COLO829 (cell line): ENCODE data around the gene BTBD9.

Source experiments
- DNase-seq: peaks from one replicate; pipeline ENCODE4 v3.0.0; 2012; ENCODE audit warnings: low spot score

The BTBD9 gene

GRCh38 chr6:38176797-38177751 lies 462.7 kb downstream of the BTBD9 start:
- DNase-seq: peak; percentile 67

- no peak for DNase-seq
Observed at GRCh38 chr6:38175786-38176185, 463.9 kb downstream of the BTBD9 start.

DNA sequence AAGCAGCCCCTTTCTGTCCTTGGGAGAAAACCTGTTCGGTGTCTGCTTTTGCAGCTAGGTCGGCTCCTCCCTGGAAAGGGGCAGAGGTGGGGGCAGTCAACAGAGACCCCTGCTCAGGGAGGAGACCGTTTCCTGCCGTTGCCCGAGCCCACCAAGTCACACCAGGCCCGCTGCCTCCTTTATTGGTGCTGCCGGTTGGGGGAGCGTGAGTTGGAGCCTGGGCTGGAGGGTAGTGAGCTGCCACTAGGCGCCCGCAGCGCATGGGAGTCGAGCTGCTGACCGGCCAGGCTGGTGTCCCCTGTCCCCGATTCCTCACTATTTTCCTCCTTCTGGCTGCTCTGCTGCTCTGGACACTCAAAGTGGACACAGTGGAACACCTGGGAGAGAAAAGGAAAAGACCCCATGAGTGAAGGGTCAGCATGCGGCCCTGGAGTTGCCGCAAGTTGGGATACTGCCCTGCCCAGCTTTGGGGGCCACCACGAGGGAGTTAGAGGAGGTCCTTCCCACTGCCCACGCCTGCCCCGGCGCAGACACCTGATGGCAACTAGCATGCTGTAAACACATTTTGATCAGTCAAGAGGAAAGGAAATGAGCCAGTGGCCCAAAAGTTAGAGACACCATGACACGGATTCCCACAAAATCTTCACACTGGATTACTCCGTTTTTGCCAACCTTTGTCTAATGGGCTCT lies 464.8 kb downstream of the BTBD9 start:
- no peak for DNase-seq

DNA sequence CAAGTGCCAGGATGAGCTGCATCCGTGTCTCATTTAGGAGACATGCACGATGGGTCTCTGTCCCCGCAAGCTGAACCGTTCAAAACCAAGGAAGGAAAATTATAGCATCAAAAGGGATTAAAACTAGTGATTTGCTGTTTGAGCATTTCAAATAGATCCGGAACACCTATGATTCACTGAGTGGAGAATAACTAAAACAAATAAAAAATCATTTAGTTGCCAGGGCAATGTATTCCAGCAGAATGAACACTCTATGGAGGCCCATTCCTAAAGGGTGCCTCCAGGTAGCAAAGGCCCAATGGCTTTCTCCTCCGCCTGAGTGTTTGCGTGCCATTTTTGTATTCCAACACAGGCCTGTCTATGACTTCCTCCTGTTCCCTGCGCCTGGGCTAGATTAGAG lies 465.4 kb downstream of the BTBD9 start:
- no peak for DNase-seq

DNA sequence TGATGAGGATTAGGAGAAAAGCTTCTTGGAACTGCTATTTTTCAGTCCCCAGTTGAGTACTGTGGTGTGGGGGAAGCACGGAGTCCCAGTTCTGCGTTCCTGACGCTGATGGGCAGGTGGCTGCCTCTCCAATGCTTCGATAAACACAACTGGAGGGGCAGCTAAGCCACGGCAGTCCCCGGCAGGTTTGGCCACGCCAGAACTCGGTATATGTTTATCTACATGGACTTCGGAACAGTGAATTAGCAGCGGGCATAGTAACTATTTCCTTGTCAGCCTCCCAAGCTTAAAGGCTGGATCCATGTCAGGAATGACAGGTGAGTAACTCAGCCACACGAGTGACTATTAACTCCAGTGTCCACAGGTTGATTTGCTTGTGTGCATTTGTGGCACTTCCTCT lies 465.8 kb downstream of the BTBD9 start:
- DNase-seq: no peak

- no peak for DNase-seq
Observed at GRCh38 chr6:38172739-38173410, 466.9 kb downstream of the BTBD9 start.

DNA sequence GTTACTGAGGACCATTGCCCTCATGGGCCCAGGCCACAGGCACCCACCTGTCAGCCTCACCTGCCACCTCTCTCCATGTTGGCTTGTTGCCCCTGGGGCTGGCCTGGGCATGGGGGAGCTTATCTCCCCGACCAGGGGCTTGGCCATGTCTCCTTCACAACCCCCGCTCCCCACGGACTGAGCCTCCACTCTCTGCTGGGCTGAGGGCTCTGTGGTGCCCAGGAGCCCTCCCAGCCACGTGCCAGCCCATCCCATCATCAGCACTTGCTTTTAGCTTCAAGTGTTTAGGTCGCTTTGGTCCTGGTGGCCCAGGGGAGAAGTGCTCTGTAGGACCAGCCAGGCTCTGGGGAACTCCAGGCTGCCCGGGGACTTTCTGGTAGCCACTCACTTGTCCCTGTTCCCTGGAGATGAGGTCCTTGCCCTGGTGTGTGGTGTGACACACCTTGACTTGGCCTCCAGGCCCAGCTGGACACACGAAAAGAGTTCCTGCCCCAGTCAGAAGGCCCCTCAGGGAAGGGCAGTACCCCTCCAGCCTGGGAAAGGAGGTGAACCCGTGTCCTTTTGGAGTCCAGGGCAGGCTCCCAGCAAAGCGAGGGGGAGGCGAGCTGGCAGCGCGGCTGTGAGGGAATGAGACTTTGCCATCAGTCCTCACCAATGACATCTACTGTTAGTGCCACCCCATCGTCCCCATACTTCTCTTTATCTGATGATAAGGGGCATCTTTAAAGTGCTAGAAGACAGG lies 467.6 kb downstream of the BTBD9 start:
- no peak for DNase-seq

- no peak for DNase-seq
Observed at GRCh38 chr6:38170666-38171355, 468.9 kb downstream of the BTBD9 start.

DNA sequence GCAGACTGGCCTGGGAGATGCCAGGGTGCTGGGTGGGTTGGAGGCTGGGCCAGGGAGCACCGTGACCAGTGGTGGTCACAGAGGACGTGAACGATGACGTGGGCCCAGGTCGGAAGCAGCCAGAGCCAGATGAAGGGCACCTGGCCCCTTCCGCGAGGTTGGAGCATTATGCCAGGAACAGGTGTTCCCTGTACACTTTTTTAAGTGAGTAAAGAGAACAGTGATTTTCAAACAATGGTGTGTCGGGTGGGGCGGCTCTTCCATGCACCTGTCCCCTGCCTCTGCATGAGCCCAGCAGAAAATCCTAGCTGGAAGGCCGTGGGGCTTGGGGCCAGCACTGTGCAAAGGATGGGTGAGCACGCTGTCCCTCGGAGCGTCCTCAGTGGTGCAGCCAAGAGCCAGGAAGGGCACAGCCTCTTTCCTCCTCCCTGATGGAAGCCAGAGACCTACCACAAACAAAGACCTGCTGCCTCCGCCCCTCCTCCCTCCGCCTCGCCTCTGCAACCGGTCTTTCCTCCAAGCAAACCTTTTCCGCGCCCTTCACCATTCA lies 469.7 kb downstream of the BTBD9 start:
- DNase-seq: no peak

GRCh38 chr6:38169221-38169976 lies 470.3 kb downstream of the BTBD9 start:
- no peak for DNase-seq

- no peak for DNase-seq
Observed at GRCh38 chr6:38168699-38169098, 471.0 kb downstream of the BTBD9 start.

- no peak for DNase-seq
Observed at GRCh38 chr6:38168126-38168525, 471.6 kb downstream of the BTBD9 start.

GRCh38 chr6:38167598-38167997 lies 472.1 kb downstream of the BTBD9 start:
- no peak for DNase-seq

DNA sequence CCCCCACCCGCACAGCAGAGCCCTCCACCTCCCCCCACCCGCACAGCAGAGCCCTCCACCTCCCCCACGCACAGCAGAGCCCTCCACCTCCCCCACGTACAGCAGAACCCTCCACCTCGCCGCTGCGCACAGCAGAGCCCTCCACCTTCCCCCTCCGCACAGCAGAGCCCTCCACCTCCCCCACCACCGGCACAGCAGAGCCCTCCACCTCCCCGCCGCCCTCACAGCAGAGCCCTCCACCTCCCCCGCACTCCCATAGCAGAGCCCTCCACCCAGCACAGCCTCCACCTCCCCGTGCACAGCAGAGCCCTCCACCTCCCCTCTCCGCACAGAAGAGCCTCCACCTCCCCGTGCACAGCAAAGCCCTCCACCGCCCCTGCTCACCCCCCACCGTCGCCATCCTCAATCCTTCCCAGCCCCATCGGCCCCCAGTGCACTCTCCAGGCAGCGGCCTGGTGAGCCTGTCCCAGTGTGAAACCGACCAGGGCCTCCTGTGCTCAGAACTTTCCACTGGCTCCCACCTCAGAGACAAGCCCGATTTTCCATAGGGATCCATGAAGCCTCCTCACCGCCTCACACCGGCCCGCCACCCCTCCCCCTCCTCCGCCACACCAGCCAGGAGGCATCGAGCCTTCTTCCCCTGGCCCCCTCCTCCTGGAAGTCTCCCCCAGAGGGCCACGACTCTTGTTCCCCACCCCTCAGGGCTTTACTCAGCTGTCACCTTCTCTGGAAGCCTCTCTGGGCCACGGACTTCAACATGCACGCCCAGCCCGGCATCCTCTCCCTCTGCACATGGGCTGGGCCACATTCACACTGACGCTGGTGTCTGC lies 473.1 kb downstream of the BTBD9 start:
- DNase-seq: no peak

DNA sequence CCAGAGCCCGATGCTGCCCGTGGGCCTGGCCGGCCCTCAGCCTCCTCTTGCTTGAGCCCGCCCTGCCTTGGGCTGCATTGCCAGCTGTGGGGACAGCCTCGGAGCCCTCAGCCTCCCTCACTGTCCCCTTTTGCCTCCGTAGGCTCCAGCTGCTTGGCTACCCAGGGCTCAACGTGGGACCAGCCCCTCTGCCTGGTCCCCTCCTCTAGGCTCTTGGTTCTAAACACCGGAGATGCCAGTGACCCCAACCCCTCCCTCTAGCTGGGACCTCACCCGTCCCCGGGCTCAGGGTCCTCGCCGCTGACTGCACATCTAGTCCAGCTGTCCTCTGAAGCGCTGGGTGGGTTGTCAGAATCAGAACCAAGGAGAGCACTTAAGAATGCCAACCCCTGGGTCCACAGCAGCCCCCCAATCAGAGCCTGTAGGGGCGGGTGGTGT lies 475.0 kb downstream of the BTBD9 start:
- DNase-seq: no peak

GRCh38 chr6:38164131-38164481 lies 475.6 kb downstream of the BTBD9 start:
- no peak for DNase-seq

DNA sequence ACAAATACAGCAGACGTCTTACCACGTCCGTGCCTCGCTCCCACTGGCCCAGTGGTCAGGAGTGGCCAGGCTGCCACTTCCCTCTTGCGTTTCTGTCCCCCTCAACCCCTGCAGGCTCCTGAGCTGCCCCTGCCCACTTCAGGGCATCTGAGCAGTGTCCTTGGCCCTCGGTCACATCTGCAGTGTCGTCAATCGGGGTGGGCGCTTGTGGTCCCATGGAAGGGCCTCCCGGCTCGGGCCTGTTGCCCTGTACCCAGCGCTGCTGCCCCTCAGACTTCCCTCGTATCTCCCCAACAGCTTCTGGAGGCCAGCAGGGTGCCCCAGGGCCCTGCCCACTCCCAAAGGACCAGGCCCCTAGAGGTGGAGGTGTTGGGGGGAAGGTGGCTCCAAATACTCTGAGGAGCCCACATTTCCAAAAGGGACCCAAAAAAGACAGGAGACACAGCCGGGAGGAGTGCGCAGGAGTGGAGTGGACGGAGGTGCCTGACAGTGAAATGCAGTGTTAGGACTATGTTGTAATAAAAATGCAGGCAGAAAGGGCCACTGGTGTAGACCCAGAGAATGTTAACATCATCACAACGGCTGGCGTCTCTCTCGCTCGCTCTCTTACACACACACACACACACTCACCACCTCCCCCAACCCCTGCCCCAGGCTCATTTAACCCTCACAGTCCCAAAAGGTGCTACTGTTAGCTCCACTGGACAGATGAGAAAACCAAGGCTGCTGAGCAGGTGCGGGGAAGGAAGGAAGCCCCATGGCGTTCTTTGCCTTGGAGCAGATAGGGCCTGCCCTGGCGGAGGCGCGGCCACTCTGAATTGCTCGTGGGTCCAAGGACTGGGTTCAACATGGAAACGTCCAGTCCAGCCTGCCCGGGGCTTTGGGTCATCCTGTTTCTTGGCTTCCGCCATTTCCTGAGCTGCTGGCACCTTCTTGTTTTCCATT lies 476.3 kb downstream of the BTBD9 start:
- DNase-seq: no peak

- DNase-seq: no peak
Observed at GRCh38 chr6:38162493-38163185, 477.1 kb downstream of the BTBD9 start.
